IPS DF 4.7 (cell line): ENCODE data around the gene FBXW4.

Experiments
- DNase-seq: peaks from one replicate; pipeline ENCODE4 v3.0.0-alpha.2; 2013; ENCODE audit warnings: low spot score; ENCODE audit errors: extremely low read depth

FBXW4 gene

DNA sequence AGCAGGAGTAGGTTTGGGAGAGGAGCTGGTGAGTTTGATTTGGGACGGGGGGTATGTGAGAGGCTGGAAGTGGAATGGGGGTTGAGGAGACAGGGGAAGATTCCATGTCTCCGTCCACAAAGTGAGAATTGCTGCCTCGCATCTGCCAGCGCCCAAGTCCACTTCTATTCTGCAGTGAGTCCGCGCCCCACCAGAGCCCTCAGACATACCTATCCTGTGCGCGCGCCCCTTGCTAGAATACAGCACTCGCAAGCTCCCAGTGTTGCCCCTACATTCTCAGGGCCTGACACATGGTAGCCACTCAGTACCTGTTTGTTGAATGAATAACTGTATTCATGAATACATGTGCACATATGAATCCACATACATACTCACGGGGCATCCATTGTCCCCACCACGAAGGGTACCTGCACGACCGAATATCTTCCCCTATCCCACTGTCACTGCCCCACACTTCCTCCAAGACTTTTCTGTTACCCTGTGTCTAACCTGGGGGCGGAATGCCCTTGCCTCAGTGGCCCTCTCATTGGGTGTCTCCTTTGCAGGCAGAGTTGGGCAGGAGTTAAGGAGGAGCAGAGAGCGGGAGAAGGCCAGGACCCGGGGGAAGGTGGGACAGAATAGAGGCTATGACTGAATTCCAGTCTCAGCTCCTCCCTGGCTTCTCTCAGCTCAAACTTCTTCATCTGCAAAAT, 126.8 kb downstream of the FBXW4 start:
- DNase-seq, result no peak

- no peak for DNase-seq
These were observed 127.6 kb downstream of the FBXW4 start for GRCh38 chr10:101567165-101568006.

- no peak for DNase-seq
These were observed 128.4 kb downstream of the FBXW4 start for GRCh38 chr10:101566333-101567164.

DNA sequence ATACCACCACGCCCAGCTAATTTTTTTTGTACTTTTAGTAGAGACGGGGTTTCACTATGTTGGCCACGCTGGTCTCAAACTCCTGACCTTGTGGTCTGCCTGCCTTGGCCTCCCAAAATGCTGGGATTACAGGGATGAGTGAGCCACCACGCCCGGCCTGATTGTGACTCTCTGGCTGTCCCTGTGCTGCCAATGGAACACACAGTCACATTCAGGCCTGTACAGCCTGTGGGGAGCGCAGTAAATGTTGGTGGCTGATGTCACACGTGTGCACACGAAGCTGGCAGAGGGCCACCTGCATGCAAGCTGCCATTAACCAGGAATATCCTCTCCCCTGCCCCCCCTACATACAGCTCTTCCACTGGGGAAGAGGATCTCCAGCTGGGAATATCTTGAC, 129.0 kb downstream of the FBXW4 start:
- DNase-seq, result no peak

DNA sequence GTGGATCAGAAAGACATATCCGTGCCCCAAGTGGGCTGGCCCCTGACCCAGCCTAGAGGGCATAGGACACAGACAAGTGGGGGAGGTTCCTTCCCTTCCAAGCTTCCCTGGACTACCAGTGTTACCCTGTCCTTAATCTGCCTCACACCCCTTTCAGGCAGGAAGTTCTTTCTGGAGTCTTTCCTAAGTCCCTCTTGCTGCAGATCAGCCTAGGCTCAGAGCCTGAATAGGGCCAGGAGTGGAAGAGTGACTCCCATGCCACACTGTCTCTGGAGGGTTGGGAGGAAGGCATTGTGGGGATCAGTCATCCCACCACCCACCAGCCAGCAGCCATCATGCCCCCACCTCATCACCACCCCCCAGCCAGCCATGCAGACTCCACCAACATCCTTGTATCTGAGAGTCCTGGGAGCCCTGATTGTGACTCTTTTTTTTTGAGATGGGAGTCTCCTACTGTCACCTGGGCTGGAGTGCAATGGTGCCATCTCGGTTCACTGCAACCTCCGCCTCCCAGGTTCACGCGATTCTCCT, 129.5 kb downstream of the FBXW4 start:
- no peak for DNase-seq

DNA sequence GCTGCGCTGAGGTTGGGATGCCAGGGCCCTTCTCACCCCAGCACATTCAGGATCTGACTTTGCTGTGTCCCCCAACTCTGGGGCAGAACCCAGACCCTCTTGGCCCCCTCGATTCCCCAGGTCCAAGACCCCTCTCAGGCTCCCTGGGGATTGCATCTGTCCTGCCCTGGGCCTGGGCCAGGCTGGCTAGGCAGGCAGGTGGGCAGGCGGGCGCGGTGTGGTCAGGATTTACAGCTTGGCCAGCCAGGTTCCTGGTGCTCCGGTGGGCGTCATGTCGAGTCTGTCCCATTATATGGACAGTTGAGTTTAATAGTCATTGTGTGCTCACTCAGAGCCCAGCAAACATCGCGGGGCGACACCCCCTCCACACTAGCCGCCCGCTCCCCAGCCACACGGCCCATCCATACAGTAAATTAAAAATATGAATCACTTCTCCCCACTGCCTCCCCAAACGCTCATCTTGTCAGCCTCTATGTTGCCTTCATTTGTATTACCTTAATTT, 130.4 kb downstream of the FBXW4 start:
- DNase-seq, result no peak

DNA sequence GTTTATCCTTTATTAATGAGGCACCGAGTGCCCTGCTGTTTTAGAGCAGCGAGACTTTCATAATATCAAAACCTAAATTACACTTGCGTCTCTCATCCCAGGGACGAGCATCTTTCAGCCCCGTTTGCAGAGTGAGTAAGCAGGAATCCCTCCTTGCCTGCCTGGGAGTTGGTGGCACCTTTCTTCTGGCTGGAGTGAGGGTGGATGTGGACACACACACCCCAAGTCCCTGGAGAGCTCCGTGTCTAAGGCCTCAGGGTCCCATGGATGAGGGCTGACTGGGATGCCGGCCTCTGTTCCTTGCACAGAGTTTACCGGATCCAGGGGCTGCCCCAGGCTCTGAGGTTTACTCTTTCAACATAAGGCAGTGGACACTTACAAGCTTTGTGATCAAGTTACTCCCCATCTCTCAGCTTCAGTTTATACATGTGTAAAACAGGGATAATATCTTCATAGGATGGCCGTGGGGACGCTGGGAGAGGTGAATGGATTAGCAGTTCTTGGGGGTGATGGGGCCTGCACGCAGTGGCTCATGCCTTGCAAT, 131.4 kb downstream of the FBXW4 start:
- no peak for DNase-seq

GRCh38 chr10:101563007-101563406, 132.0 kb downstream of the FBXW4 start:
- no peak for DNase-seq

DNA sequence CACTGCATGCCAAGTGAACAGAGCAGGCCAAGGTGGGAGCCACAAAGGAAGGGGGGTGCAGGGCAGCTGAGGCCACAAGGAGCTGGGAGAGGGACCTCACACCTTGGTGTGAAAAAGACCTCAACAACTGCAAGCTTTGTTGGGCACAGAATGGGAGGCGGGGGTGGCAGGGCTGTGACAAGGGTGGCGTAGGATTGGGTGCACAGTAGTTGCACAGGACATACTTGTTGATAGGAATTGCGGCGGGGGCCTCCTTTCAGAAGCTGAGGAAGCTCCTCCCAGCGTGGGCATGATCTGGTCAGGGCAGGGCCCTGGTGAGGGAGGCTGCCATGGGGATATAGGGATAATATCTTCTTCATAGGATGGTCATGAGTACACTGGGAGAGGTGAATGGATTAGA, 132.7 kb downstream of the FBXW4 start:
- DNase-seq, result no peak

- DNase-seq, result no peak
These were observed 133.7 kb downstream of the FBXW4 start for GRCh38 chr10:101561068-101561915.
